Loucy (cell line): ENCODE data around the gene C4orf36.

Experiments
- H2AFZ ChIP-seq: fragments of 200-600 bp; sonication (generic); 2 replicates; pipeline ENCODE4 v1.6.0; 2016; ENCODE audit warnings: antibody characterized with exemption, mild to moderate bottlenecking, low read length, moderate library complexity
- H3F3A ChIP-seq: fragments of 200-600 bp; 2 replicates; pipeline ENCODE4 v1.6.0; 2016; ENCODE audit warnings: antibody characterized with exemption, low read depth, mild to moderate bottlenecking
- H3K27me3 ChIP-seq: fragments of 200-600 bp; sonication (generic); 2 replicates; pipeline ENCODE4 v1.6.1; 2014; ENCODE audit warnings: low read length, mild to moderate bottlenecking; ENCODE audit not compliant: insufficient read depth, poor library complexity, severe bottlenecking
- H3K36me3 ChIP-seq: fragments of 200-600 bp; sonication (generic); 2 replicates; pipeline ENCODE4 v1.6.1; 2016; ENCODE audit warnings: low read length; ENCODE audit not compliant: insufficient read depth
- H3K4me1 ChIP-seq: fragments of 200-600 bp; sonication (generic); 2 replicates; pipeline ENCODE4 v1.5.1; 2014; ENCODE audit warnings: low read length, mild to moderate bottlenecking; ENCODE audit not compliant: insufficient read depth, poor library complexity, severe bottlenecking
- H3K4me2 ChIP-seq: fragments of 200-600 bp; sonication (generic); 2 replicates; pipeline ENCODE4 v1.6.0; 2014; ENCODE audit warnings: antibody characterized with exemption, low read length, low read depth, mild to moderate bottlenecking; ENCODE audit not compliant: poor library complexity, severe bottlenecking
- H3K4me3 ChIP-seq: fragments of 200-600 bp; sonication (generic); 2 replicates; pipeline ENCODE4 v1.5.1; 2014; ENCODE audit warnings: low read length, mild to moderate bottlenecking, mixed read lengths; ENCODE audit not compliant: poor library complexity, severe bottlenecking
- H3K79me2 ChIP-seq: fragments of 200-600 bp; sonication (generic); 2 replicates; pipeline ENCODE4 v1.6.1; 2014; ENCODE audit warnings: low read length; ENCODE audit not compliant: insufficient read depth
- H3K9ac ChIP-seq: fragments of 200-600 bp; sonication (generic); 2 replicates; pipeline ENCODE4 v1.6.0; 2014; ENCODE audit warnings: mild to moderate bottlenecking, low read depth, low read length, moderate library complexity; ENCODE audit not compliant: poor library complexity, severe bottlenecking
- H3K9me2 ChIP-seq: fragments of 200-600 bp; sonication (generic); replicated peaks from 2 replicates; pipeline ENCODE4 v1.6.1; 2016; ENCODE audit warnings: low read depth, low read length, mixed read lengths
- H3K9me3 ChIP-seq: fragments of 200-600 bp; sonication (generic); 2 replicates; pipeline ENCODE4 v1.6.1; 2014; ENCODE audit warnings: mild to moderate bottlenecking, antibody characterized with exemption, low read length, low read depth; ENCODE audit not compliant: insufficient read depth
- H4K20me1 ChIP-seq: fragments of 200-600 bp; sonication (generic); 2 replicates; pipeline ENCODE4 v1.6.0; 2014; ENCODE audit warnings: antibody characterized with exemption, low read length, mild to moderate bottlenecking; ENCODE audit not compliant: insufficient read depth, poor library complexity, severe bottlenecking
- EZH2phosphoT487 ChIP-seq: fragments of 200-600 bp; IDR thresholded peaks from 2 replicates; pipeline ENCODE4 v1.6.1; 2018; ENCODE audit warnings: antibody characterized with exemption, mild to moderate bottlenecking, moderate library complexity, borderline replicate concordance
- TF ChIP-seq, protein P1 (sequence below): fragments of 200-600 bp; sonication (generic); conservative IDR thresholded peaks from 2 replicates; pipeline ENCODE4 v1.5.1; 2014; ENCODE audit warnings: mild to moderate bottlenecking, antibody characterized with exemption, low read length

The C4orf36 gene

DNA sequence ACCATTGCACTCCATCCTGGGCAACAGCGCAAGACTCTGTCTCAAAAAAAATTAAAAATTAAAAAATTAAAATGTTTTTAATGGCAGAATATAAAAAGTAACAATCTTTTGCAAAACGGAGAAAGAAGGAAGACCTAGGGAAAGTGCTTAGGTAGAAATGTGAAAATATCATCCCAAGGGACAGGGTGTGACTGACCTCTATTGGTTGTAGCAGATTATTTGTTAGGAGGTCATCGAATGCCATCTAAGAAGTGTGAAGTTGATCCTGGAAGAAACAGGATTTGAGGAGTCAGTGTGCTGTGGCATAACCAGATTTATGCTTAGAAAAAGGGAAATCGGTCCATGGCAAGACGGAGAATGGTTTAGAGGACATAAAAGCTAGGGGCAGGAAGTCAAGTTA, 18.1 kb upstream of the C4orf36 start:
- Histone ChIP-seq H3K9me3 (no peaks in the 10 kb centered on the region), H4K20me1 (no peaks in the 10 kb centered on the region), H3K36me3 (no peaks in the 10 kb centered on the region), H3K4me1 (no peaks in the 10 kb centered on the region), H3K4me2 (no peak overlapping the region), H3K79me2 (no peaks in the 10 kb centered on the region), H3K4me3 (no peak overlapping the region), H3K9me2 (no peaks in the 10 kb centered on the region), H3K9ac (no peak overlapping the region), H3K27me3 (no peaks in the 10 kb centered on the region), H2AFZ (no peak overlapping the region), H3F3A (no peaks in the 10 kb centered on the region)
- TF ChIP-seq EZH2phosphoT487, result no peak
- TF ChIP-seq, protein P1, sequence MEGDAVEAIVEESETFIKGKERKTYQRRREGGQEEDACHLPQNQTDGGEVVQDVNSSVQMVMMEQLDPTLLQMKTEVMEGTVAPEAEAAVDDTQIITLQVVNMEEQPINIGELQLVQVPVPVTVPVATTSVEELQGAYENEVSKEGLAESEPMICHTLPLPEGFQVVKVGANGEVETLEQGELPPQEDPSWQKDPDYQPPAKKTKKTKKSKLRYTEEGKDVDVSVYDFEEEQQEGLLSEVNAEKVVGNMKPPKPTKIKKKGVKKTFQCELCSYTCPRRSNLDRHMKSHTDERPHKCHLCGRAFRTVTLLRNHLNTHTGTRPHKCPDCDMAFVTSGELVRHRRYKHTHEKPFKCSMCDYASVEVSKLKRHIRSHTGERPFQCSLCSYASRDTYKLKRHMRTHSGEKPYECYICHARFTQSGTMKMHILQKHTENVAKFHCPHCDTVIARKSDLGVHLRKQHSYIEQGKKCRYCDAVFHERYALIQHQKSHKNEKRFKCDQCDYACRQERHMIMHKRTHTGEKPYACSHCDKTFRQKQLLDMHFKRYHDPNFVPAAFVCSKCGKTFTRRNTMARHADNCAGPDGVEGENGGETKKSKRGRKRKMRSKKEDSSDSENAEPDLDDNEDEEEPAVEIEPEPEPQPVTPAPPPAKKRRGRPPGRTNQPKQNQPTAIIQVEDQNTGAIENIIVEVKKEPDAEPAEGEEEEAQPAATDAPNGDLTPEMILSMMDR, result 0 out of 2 replicates have a peak, but pooled peaks have one; percentile 8

DNA sequence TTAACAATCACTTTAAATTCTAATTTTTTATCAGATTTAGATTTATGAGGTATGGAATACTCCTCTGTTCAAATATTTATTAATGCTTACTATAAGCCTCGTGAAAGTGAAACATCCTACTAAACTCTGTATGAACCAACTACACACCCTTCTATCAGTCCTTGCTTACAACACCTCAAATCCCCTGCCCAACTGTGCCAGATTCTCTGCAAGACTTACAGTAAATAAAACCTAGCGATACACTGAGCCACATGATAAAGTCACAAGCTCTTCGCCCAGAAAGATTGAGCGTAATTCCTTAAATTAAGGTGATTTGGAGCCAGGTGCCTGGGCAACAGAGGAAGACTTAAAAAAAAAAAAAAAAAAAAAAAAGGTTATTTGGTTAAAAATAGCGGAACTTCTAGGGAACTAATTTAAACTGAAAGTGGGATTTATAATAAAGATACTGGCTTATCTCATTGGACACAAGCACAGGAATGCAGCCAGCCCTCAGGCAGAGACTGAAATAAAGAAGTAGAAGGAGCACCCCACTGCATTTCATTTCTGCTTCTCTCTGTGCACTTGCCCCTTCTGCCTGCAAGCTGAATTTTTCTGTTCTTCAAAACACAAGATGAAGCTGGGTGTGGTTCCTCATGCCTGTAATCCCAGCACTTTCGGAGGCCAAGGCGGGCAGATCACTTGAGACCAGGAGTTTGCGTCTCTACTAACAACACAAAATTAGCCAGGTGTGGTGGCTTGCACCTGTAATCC, 17.5 kb upstream of the C4orf36 start:
- Histone ChIP-seq H3K27me3 (no peaks in the 10 kb centered on the region), H3K79me2 (no peaks in the 10 kb centered on the region), H3K4me1 (no peaks in the 10 kb centered on the region), H3K4me2 (no peak overlapping the region), H2AFZ (no peak overlapping the region), H3K9me2 (no peaks in the 10 kb centered on the region), H3K36me3 (no peaks in the 10 kb centered on the region), H3K4me3 (no peak overlapping the region), H3F3A (no peaks in the 10 kb centered on the region), H4K20me1 (no peaks in the 10 kb centered on the region), H3K9me3 (no peaks in the 10 kb centered on the region), H3K9ac (no peak overlapping the region)
- TF ChIP-seq, protein P1, result no peak
- no peak for TF ChIP-seq EZH2phosphoT487

DNA sequence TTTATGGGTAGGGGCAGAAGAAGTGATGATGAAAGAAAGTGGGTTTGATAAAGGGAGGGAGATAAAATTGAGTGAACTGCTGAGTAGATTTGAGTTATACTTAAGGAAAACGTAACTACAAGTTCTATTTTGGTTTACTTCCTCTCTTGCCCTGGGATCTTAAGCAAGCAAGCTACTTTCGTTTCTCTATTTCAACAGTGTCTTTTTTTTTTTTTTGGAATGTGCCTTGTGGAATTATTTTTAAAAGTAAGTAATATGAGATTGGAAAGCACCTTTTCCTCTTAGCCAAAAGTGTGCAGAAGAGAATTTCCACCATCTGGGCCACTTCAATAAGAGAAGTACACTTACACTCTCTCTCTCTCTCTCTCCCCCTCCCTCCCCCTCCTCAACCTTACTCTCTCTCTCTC, 16.0 kb upstream of the C4orf36 start:
- Histone ChIP-seq H3K79me2 (no peaks in the 10 kb centered on the region), H2AFZ (peak overlapping the region; percentile 26; the same call in 1 of the 2 replicates), H3K4me3 (no peak overlapping the region), H3K9ac (no peak overlapping the region), H4K20me1 (no peaks in the 10 kb centered on the region), H3K4me2 (no peak overlapping the region), H3K36me3 (no peaks in the 10 kb centered on the region), H3K27me3 (no peaks in the 10 kb centered on the region), H3K4me1 (no peaks in the 10 kb centered on the region), H3K9me2 (no peaks in the 10 kb centered on the region), H3F3A (no peaks in the 10 kb centered on the region), H3K9me3 (no peaks in the 10 kb centered on the region)
- TF ChIP-seq, protein P1, result no peak
- no peak for TF ChIP-seq EZH2phosphoT487
